ENCODE measurements around the gene PCDHGB1.
"Not testable (repeated sequence)": the region's sequence is repeated elsewhere in the genome, so short reads cannot be mapped to it uniquely, and the experiment has no call there.

The PCDHGB1 gene

DNA sequence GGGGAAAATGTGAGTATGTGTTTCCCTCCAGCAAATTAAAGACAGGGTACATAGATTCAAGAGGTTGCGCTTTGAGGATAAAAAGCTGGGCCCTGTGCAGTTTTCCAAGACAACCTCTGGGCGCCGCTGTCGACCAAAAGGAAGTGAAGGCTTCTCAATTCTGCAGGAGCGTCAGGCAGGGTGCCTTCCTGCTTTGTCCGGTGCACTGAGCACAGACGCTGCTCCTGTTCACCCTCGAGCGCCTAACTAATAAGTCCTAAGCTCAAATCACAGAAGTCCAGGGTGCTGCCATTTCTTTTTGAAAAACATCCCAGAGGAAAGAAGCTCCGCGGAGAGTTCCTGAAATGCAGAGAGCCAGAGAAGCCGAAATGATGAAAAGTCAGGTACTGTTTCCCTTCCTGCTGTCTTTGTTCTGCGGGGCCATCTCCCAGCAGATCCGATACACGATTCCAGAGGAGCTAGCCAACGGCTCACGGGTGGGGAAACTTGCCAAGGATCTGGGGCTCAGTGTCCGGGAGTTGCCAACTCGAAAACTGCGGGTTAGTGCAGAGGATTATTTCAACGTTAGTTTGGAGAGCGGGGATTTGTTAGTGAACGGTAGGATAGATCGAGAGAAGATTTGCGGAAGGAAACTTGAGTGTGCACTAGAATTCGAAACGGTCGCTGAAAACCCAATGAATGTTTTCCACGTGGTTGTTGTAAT is at the start of gene PCDHGB1:
PCDHGB1 (plus strand) TSS at position 183 of the 703 bp plus-strand sequence; CDS start at position 345, 162 bp downstream.
- DNase-seq: no peak

DNA sequence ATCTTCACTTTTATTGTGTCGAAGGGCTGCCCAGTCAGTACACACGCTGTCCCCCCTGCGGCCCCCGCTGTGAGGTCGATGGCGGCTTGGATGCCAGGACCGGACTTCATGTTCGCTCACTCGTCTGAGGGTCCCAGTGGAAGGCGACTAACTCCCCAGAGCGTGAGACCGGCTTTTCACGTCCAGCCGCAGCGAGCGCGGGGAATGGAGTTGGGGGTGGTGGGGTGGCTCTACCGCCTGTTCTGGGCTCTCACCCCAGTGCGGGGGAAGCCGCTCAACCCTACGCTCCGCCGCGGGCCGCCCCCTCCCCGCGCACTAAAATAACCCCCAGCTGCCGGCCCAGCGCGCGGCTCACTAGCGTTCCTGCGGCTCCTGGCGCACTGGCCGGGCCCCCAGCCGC is 46.1 kb upstream of the PCDHGB1 start, which contains the start of gene SLC25A2:
SLC25A2 (minus strand) TSS at position 294 of the 400 bp plus-strand sequence; CDS start at position 110, 184 bp downstream.
- no peak for DNase-seq

DNA sequence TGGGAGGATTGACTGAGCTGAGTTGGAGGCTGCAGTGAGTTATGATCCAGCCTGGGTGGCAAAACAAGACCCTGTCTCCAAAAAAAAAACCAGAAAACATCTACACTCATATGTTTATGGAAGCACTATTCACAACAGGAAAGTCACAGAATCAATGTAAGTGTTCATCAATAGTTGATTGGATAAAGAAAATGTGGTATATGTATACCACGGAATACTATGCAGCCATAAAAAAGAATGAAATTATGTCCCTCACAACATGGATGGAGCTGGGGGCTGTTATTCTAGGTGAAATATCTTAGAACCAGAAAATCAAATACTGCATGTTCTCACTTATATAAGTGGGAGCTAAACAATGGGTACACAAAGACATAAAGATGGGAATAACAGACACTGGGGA is 43.3 kb upstream of the PCDHGB1 start:
- DNase-seq: no peak

DNA sequence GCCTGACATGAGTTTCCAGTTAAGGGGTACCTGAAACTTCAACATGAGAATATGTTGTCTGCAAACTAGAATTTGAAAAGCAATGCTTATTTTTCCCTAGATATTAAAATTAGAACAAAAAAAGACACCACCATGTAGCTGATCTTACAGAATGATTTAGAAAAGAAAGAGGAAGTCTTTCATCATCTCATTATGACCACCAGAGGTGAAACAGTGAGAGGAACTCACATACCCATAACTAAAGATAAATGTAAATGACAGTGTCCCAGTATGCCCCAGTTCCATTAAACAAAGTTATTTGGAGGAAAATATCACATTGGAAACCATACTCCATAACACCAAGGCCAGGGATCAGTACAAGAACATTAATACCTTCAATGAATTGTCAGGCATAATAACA is 36.2 kb upstream of the PCDHGB1 start:
- no peak for DNase-seq

DNA sequence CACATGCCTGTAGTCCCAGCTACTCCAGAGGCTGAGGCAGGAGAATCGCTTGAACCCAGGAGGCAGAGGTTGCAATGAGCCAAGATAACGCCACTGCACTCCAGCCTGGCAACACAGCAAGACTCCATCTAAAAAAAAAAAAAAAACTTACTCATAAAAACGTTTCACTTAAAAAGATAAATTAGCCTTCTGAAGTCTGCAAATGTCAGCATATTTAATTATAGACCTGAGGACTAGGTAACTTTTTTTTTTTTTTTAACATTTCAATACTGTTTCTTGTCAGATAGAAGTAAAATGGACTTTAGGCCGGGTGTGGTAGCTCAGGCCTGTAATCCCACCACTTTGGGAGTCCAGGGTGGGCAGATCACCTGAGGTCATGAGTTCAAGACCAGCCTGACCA is 32.9 kb upstream of the PCDHGB1 start:
- not testable (repeated sequence) for DNase-seq

DNA sequence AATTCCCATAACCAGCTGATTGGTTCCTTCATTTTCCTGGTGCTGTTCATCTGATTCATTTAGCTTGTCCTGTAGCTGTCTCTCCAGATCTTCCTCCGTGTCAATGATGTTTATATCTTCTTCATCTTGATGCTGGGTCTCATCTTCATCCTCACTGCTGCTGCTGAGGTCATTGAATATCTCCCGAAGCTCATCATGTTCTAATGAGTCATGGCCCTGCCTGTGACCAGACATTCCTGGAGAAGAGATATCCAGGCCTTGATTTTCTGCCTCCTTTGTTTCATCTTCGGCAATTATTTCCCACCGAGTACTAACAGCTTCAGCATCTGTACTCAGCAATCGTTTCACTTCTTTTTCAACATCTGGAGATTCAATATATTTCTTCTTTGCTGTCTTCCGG is 30.7 kb upstream of the PCDHGB1 start:
- DNase-seq: no peak

DNA sequence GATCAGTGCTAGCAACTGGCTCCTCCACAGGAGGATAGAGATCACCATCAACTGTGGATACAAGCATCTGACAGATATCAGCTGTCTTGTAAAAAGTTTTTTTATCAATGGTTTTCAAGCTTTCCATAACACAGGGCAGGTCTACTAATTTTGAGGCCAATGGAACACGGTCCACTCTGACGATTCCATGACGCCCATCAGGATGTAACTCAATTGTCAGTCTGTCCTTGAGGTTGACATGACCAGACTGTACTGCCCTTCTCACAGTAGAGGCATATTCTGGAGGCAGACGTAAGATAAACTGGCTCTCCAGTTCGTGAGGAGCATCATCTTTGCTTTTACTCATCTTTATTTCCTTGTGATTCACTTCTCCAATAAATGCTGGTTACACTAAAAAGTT is 30.2 kb upstream of the PCDHGB1 start:
- DNase-seq: no peak

DNA sequence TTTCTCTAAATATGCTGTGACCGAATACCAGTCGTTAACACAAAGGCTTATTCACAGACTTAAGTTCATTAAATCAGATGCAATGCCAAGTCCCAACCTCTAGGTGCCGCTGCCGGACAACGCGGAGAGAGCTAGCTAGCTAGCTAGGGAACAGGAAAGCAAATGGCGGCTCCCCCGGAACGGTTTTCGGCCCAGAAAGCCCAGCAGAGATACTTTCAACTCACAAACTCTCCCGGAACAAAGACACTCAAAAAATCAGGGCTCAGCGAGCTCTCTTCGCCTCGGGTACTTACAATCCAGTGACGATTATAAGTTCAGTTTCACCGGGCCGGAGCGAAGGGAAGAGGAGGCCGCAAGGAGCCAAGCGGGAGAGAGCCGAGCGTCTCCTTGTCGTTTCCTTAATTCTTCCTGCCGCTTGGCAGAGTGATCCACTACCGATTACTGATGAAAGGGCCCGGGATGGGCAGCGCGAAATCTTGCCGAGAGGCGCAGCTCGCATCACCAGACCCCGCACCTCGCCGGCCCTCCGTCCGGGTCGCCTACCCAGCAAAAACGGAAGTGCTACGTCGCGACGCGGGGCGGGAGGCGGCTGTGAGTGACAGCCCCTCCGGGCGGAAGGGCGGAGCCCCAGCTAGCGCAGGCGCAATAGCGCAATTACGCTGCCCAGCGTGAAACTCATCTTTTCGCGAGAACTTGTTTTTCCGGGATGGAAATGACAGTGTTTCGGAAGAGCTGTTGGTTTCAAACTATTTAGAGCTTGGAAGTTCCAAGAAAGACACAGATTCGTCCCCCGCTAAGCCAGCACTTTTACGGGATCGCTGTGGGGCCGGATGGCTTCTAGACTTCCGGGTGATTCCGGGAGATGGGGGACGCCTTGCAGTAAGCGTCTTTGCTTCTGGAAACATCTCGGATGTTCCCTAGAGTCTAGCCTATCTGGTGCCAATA is 29.4 kb upstream of the PCDHGB1 start, which contains the start of gene TAF7:
TAF7 (minus strand) TSS at position 560 of the 945 bp plus-strand sequence. CDS start 740 bp downstream, outside the sequence.
- peak; percentile 98 for DNase-seq

DNA sequence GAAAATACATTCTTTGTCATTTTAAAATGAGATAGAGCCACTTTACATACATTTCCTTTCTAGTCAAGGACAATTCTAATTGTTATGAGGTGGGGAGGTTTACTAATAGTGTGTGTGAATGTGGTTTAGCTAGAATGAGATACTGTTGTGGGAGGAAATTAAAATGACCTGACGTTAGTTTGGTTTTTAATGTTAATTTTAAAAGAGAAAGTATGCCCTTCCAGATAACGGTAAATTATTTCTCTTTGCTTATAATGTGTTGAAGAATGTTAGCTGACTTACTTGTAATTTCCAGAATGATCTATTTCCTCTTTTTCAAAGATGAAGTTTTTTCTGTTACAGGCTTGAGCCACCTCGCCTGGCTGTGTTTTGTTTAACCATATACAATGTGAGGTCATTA is 27.6 kb upstream of the PCDHGB1 start:
- no peak for DNase-seq

DNA sequence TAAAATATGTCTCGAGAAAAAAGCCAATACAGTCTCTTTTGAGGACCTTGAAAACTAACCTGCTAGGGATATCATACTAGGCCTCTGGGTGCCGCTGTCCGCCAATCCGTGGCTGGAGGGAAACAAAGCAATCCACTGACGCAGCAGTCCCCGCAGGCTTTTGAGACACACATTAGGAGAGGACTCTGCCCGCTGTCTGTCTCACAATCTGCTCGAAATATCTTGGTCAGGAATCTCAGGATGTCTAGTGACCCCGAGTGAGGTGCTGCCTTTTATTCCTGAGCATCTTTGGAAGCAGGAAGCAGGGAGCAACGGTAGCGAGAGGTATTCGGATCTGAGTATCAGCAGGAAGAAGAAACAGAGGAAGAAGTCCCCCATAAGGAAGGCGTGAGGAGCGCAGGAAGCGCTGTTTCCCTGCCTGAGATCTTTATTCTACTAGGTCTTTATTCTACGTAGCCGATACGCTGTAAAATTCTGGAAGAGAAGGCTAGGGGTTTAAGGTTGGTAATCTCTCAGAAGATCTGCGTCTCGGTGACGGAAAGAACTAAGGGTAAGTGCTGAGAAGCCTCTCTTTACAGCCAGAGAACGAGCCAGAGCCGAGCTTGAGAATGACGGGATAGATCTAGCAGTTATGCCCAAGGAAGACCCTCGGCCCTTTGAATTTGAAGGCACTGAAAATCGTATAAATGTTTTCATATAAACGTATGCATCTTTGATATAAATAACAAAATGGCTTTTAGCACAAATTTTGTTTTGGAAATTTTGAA is 23.6 kb upstream of the PCDHGB1 start:
- DNase-seq: peak; percentile 44

DNA sequence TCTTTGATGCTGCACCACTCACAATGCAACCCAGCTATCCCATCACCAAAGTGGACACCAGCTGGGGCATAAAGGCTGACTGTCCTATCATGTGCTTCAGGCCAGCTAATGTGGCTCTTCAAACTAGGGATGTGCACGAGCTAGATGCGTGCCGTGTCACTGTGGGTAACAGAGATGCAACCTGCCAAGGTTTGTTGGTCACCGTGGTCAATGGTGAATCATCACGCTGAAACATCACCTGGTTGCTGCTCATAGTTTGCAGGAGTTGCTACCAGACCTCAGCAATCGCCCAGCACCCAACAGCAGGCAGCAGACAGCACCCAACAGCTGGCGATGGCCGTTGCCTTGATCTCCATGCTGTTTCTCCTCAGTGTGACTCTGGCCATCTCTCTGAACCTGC is 21.7 kb upstream of the PCDHGB1 start:
- DNase-seq: no peak

DNA sequence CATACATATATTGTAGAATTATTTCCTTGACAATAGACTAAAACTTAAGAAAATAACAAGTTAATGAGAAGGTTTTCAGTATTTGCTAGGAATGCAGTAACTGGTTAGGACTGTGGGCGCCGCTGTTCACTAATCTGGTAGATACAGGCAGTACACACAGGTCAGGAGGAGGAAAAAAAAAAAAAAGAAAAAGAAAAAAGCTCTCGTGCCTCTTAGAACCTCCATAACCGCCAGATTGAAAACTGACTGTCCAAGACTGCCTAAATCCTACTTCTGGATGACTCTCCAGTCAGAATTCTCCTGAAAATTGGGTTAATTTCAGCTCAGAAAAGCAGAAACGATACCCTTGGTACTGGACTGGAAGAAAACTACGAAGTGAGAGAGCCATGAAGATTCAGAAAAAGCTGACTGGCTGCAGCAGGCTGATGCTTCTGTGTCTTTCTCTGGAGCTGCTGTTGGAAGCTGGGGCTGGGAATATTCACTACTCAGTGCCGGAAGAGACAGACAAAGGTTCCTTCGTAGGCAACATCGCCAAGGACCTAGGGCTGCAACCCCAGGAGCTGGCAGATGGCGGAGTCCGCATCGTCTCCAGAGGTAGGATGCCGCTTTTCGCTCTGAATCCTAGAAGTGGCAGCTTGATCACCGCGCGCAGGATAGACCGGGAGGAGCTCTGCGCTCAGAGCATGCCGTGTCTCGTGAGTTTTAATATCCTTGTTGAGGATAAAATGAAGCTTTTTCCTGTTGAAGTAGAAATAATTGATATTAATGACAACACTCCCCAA is 19.4 kb upstream of the PCDHGB1 start, which contains the start of gene PCDHGA1:
PCDHGA1 (plus strand) TSS at position 216 of the 782 bp plus-strand sequence.
- no peak for DNase-seq

DNA sequence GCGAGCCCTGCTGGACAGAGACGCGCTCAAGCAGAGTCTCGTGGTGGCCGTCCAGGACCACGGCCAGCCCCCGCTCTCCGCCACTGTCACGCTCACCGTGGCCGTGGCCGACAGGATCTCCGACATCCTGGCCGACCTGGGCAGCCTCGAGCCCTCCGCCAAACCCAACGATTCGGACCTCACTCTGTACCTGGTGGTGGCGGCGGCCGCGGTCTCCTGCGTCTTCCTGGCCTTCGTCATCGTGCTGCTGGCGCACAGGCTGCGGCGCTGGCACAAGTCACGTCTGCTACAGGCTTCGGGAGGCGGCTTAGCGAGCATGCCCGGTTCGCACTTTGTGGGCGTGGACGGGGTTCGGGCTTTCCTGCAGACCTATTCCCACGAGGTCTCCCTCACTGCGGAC is 17.3 kb upstream of the PCDHGB1 start:
- not testable (repeated sequence) for DNase-seq

DNA sequence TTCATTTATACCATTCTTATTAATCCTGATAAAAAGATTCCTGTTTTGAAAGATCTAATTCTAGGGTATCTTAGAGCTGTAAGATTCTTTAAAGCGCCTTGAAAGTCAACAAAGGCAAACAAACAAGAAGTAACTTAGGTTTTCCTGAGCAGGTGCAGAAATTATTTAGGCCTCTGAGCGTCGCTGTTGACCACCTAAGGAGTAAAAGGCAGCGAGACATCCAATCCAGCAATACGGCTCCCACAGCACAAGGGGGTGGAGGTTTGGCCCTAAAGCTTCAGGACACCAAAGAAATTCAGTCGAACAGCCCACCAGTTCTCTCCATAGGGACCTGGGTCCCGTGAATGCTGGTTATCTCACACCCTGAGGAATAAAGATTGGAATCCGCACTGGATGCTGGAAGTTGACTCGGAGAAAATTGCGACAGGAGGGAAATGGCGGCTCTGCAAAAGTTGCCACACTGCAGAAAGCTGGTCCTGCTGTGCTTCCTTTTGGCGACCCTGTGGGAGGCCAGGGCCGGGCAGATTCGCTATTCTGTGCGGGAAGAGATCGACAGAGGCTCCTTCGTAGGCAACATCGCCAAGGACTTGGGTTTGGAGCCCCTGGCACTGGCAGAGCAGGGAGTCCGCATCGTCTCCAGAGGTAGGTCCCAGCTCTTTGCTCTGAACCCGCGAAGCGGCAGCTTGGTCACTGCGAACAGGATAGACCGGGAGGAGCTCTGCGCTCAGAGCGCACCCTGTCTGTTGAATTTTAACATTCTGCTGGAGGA is 11.2 kb upstream of the PCDHGB1 start, which contains the start of gene PCDHGA2:
PCDHGA2 (plus strand) TSS at position 223 of the 769 bp plus-strand sequence.
- peak; percentile 60 for DNase-seq

DNA sequence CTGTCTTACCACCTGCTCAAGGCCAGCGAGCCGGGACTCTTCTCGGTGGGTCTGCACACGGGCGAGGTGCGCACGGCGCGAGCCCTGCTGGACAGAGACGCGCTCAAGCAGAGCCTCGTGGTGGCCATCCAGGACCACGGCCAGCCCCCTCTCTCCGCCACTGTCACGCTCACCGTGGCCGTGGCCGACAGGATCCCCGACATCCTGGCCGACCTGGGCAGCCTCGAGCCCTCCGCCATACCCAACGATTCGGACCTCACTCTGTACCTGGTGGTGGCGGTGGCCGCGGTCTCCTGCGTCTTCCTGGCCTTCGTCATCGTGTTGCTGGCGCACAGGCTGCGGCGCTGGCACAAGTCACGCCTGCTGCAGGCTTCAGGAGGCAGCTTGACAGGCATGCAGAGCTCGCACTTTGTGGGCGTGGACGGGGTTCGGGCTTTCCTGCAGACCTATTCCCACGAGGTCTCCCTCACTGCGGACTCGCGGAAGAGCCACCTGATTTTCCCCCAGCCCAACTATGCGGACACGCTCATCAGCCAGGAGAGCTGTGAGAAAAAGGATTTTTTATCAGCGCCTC is 9.0 kb upstream of the PCDHGB1 start:
- not testable (repeated sequence) for DNase-seq

DNA sequence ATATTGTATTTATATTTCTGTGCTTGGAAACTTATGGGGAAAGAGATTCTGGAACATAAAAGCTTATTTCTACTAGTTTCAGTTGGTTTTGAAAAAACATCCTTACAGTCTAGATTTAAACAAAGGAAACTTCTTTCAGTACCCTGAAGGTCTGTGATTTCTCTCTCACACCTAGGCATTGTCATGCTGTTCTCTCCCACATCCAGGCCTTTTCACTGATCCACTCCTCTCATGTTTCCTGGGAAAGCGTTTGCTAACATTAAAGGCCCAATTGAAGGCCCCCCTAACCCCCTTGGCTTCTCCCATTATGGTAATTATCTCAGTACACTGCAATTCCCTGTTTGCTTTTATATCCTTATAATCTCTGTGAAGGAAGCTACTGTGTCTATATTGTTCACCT is 7.1 kb upstream of the PCDHGB1 start:
- no peak for DNase-seq

DNA sequence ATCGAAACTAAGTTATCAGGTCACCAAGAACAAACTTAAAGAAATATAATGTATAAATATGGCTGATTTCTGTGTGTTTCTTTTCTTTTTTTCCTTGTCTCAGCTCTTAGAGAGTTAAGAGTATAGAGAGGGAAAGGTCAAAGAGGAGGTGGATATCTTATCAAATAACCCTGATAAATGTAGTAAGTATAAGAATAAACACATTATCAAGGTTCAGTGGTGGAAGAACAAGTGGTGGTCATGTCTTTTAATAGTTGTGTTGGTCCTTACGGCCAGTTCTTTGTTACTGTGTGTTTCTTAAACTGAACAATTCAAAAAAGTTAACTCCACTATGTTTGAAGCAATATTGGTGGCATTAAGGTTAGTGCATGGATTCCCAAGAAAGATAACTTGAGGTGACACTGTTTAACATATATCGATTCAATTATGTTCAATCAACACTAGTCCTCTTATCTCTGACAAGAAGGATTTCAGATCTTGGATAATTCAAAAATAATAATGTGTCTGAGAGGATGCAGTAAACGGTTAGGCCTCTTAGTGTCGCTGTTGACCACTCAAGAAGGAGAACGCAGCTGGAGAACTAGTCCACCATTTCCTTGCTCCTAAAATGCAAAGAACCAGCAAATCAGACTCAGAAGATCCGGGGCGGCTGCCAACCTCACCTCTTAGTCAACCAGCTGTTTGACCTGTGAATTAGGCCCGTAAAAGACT is 6.5 kb upstream of the PCDHGB1 start, which contains the start of gene PCDHGA3:
PCDHGA3 (plus strand) TSS at position 588 of the 711 bp plus-strand sequence. CDS start 205 bp downstream, outside the sequence.
- DNase-seq: peak; percentile 37

DNA sequence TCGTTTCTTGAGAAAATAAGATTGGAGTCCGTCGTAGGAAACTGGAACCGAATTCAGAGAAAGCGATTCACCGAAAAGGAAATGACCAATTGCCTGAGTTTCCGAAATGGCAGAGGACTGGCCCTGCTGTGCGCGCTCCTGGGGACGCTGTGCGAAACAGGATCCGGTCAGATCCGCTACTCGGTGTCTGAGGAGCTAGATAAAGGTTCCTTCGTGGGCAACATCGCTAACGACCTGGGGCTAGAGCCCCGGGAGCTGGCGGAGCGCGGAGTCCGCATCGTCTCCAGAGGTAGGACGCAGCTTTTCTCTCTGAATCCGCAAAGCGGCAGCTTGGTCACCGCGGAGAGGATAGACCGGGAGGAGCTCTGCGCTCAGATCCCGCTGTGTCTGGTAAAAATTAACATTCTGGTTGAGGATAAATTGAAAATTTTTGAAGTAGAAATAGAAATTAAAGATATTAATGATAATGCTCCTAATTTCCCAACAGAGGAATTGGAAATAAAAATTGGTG is 5.9 kb upstream of the PCDHGB1 start:
- DNase-seq: no peak

DNA sequence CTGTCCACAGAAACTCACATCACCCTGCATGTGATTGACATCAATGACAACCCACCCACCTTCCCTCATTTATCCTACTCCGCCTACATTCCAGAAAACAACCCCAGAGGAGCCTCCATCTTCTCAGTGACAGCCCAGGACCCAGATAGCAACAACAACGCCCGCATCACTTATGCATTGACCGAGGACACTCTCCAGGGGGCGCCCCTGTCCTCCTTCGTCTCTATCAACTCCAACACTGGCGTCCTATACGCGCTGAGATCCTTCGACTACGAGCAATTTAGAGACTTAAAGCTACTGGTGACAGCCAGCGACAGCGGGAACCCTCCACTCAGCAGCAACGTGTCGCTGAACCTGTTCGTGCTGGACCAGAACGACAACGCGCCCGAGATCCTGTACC is 4.6 kb upstream of the PCDHGB1 start:
- no peak for DNase-seq

DNA sequence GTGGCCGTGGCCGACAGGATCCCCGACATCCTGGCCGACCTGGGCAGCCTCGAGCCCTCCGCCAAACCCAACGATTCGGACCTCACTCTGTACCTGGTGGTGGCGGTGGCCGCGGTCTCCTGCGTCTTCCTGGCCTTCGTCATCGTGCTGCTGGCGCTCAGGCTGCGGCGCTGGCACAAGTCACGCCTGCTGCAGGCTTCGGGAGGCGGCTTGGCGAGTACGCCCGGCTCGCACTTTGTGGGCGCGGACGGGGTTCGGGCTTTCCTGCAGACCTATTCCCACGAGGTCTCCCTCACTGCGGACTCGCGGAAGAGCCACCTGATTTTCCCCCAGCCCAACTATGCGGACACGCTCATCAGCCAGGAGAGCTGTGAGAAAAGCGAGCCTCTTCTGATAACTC is 3.9 kb upstream of the PCDHGB1 start:
- not testable (repeated sequence) for DNase-seq

All from retina (tissue), 1 donor.